Measurements from ENCODE around the gene ZP2.

Gene ZP2

DNA sequence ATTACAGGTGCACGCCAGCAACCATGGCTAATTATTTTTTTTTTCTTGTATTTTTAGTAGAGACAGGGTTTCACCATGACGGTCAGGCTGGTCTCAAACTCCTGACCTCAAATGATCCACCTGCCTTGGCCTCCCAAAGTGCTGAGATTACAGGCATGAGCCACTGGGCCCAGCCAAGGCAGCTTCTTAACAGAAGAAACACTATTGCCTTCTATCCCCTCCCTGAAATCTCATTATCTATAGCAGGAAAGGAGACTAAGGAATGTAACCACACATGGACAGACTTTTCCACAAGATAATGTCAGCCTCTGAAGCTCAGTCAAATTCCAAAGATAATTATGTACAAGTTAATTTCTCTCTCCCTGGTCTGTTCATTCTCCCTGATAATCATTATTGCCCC is 5.7 kb upstream of the ZP2 start:
- no peak overlapping the region for H3K4me2 ChIP-seq (ENCODE audit: low read depth, low read length, poor library complexity, severe bottlenecking)
- no peaks in the 10 kb centered on the region for H3K9me3 ChIP-seq (ENCODE audit: insufficient read depth, low read depth, low read length)
- H3K9me2 ChIP-seq (replicated peaks; ENCODE audit: low read depth, low read length) = no peaks in the 10 kb centered on the region
- TF ChIP-seq, protein P1, sequence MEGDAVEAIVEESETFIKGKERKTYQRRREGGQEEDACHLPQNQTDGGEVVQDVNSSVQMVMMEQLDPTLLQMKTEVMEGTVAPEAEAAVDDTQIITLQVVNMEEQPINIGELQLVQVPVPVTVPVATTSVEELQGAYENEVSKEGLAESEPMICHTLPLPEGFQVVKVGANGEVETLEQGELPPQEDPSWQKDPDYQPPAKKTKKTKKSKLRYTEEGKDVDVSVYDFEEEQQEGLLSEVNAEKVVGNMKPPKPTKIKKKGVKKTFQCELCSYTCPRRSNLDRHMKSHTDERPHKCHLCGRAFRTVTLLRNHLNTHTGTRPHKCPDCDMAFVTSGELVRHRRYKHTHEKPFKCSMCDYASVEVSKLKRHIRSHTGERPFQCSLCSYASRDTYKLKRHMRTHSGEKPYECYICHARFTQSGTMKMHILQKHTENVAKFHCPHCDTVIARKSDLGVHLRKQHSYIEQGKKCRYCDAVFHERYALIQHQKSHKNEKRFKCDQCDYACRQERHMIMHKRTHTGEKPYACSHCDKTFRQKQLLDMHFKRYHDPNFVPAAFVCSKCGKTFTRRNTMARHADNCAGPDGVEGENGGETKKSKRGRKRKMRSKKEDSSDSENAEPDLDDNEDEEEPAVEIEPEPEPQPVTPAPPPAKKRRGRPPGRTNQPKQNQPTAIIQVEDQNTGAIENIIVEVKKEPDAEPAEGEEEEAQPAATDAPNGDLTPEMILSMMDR (conservative IDR thresholded peaks at IDR 0.05; ENCODE audit: low read length) = no peak
- no peak for TF ChIP-seq EZH2phosphoT487 (IDR thresholded peaks at IDR 0.05; ENCODE audit: borderline replicate concordance)
- H3K9ac ChIP-seq (ENCODE audit: low read depth, low read length, poor library complexity, severe bottlenecking) = no peak overlapping the region
- no peaks in the 10 kb centered on the region for H3K27me3 ChIP-seq (ENCODE audit: insufficient read depth, low read length, poor library complexity, severe bottlenecking)
- no peaks in the 10 kb centered on the region for H4K20me1 ChIP-seq (ENCODE audit: insufficient read depth, low read length, poor library complexity, severe bottlenecking)
- no peaks in the 10 kb centered on the region for H3K79me2 ChIP-seq (ENCODE audit: insufficient read depth, low read length)
- H3K36me3 ChIP-seq (ENCODE audit: insufficient read depth, low read length) = no peaks in the 10 kb centered on the region
- no peaks in the 10 kb centered on the region for H3K4me1 ChIP-seq (ENCODE audit: insufficient read depth, low read length, poor library complexity, severe bottlenecking)
- H3F3A ChIP-seq (ENCODE audit: low read depth) = no peaks in the 10 kb centered on the region
- H3K4me3 ChIP-seq (ENCODE audit: low read length, poor library complexity, severe bottlenecking) = no peak overlapping the region
- H2AFZ ChIP-seq (ENCODE audit: low read length) = no peak overlapping the region

- Histone ChIP-seq H4K20me1 (ENCODE audit: insufficient read depth, low read length, poor library complexity, severe bottlenecking) (no peaks in the 10 kb centered on the region), H3K4me3 (ENCODE audit: low read length, poor library complexity, severe bottlenecking) (no peak overlapping the region), H3K79me2 (ENCODE audit: insufficient read depth, low read length) (no peaks in the 10 kb centered on the region), H3K27me3 (ENCODE audit: insufficient read depth, low read length, poor library complexity, severe bottlenecking) (no peaks in the 10 kb centered on the region), H3K9me2 (replicated peaks; ENCODE audit: low read depth, low read length) (no peaks in the 10 kb centered on the region), H3F3A (ENCODE audit: low read depth) (no peaks in the 10 kb centered on the region), H3K4me1 (ENCODE audit: insufficient read depth, low read length, poor library complexity, severe bottlenecking) (no peaks in the 10 kb centered on the region), H3K36me3 (ENCODE audit: insufficient read depth, low read length) (no peaks in the 10 kb centered on the region), H3K4me2 (ENCODE audit: low read depth, low read length, poor library complexity, severe bottlenecking) (no peak overlapping the region), H3K9me3 (ENCODE audit: insufficient read depth, low read depth, low read length) (no peaks in the 10 kb centered on the region), H3K9ac (ENCODE audit: low read depth, low read length, poor library complexity, severe bottlenecking) (no peak overlapping the region), H2AFZ (ENCODE audit: low read length) (no peak overlapping the region)
- TF ChIP-seq EZH2phosphoT487 (IDR thresholded peaks at IDR 0.05; ENCODE audit: borderline replicate concordance) = no peak
- TF ChIP-seq, protein P1 (conservative IDR thresholded peaks at IDR 0.05; ENCODE audit: low read length) = no peak
These were observed 2.7 kb upstream of the ZP2 start for GRCh38 chr16:21214086-21214485.

DNA sequence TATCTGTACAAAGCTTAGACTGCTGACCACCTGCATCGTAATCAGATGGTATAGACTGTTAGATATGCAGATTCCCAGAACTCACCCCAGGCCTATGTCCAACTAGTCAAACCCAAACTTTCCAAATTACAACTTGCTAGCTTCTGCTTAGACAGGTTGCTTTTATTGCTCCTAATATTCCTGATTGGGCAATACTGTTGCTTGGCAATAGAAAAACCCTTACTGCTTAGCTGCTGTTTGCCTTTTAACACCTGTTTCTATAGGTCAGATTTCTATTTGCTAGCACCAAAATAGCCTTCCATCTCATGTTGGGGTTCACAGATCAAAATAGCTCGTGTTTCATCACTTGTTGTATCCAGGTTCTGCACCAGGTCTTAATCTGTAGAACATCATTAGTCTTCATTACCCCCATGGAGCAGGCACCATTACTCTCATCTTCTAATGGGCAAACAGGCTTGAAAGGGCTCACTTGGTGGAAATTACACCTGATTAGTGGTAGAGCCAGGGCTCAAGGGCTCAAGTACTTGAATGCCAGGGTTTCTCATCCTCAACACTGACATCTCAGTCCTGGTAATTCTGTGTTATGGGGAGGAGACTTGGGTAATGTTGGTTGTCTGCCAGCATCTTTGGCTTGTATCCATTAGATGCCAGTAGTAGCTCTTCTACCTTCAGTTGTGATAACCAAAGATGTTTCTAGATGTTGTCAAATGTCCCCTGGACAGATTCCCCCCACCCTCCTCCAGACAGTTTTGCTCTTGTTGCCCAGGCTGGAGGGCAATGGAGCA is 2.7 kb downstream of the ZP2 start:
- Histone ChIP-seq H4K20me1 (ENCODE audit: insufficient read depth, low read length, poor library complexity, severe bottlenecking) (no peaks in the 10 kb centered on the region), H3K79me2 (ENCODE audit: insufficient read depth, low read length) (no peaks in the 10 kb centered on the region), H3K36me3 (ENCODE audit: insufficient read depth, low read length) (no peaks in the 10 kb centered on the region), H3K4me3 (ENCODE audit: low read length, poor library complexity, severe bottlenecking) (no peak overlapping the region), H3F3A (ENCODE audit: low read depth) (no peaks in the 10 kb centered on the region), H3K9ac (ENCODE audit: low read depth, low read length, poor library complexity, severe bottlenecking) (no peak overlapping the region), H3K4me2 (ENCODE audit: low read depth, low read length, poor library complexity, severe bottlenecking) (no peak overlapping the region), H2AFZ (ENCODE audit: low read length) (no peak overlapping the region), H3K4me1 (ENCODE audit: insufficient read depth, low read length, poor library complexity, severe bottlenecking) (no peaks in the 10 kb centered on the region), H3K9me2 (replicated peaks; ENCODE audit: low read depth, low read length) (no peaks in the 10 kb centered on the region), H3K27me3 (ENCODE audit: insufficient read depth, low read length, poor library complexity, severe bottlenecking) (no peaks in the 10 kb centered on the region), H3K9me3 (ENCODE audit: insufficient read depth, low read depth, low read length) (no peaks in the 10 kb centered on the region)
- TF ChIP-seq EZH2phosphoT487 (IDR thresholded peaks at IDR 0.05; ENCODE audit: borderline replicate concordance) = no peak
- TF ChIP-seq, protein P1 (conservative IDR thresholded peaks at IDR 0.05; ENCODE audit: low read length) = no peak
